Measurements from ENCODE around the gene EFTUD2.

EFTUD2 gene

GRCh38 chr17:44832805-44833204, 66.4 kb downstream of the EFTUD2 start:
- no peaks in the 10 kb centered on the region for H3K36me3 ChIP-seq (ENCODE audit: low read depth)
- H3K4me3 ChIP-seq (ENCODE audit: severe bottlenecking), result no peak overlapping the region
- ATAC-seq (ENCODE audit: low read depth), result no peak
- DNase-seq (ENCODE audit: low spot score), result no peak
- H3K9me3 ChIP-seq (ENCODE audit: severe bottlenecking), result no peaks in the 10 kb centered on the region
- H3K4me1 ChIP-seq (ENCODE audit: insufficient read depth, poor library complexity, severe bottlenecking), result peaks cover 7% of the 10 kb centered on the region
- no peak overlapping the region for H3K27ac ChIP-seq (ENCODE audit: poor library complexity, severe bottlenecking)
- TF ChIP-seq, protein P1, sequence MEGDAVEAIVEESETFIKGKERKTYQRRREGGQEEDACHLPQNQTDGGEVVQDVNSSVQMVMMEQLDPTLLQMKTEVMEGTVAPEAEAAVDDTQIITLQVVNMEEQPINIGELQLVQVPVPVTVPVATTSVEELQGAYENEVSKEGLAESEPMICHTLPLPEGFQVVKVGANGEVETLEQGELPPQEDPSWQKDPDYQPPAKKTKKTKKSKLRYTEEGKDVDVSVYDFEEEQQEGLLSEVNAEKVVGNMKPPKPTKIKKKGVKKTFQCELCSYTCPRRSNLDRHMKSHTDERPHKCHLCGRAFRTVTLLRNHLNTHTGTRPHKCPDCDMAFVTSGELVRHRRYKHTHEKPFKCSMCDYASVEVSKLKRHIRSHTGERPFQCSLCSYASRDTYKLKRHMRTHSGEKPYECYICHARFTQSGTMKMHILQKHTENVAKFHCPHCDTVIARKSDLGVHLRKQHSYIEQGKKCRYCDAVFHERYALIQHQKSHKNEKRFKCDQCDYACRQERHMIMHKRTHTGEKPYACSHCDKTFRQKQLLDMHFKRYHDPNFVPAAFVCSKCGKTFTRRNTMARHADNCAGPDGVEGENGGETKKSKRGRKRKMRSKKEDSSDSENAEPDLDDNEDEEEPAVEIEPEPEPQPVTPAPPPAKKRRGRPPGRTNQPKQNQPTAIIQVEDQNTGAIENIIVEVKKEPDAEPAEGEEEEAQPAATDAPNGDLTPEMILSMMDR (IDR thresholded peaks at IDR 0.05; ENCODE audit: poor library complexity, severe bottlenecking), result no peak
- no peaks in the 10 kb centered on the region for H3K27me3 ChIP-seq (ENCODE audit: insufficient read depth, poor library complexity, severe bottlenecking)

- TF ChIP-seq, protein P1 (IDR thresholded peaks at IDR 0.05; ENCODE audit: poor library complexity, severe bottlenecking), result no peak
- Histone ChIP-seq H3K27me3 (ENCODE audit: insufficient read depth, poor library complexity, severe bottlenecking) (no peaks in the 10 kb centered on the region), H3K4me1 (ENCODE audit: insufficient read depth, poor library complexity, severe bottlenecking) (peaks cover 13% of the 10 kb centered on the region), H3K27ac (ENCODE audit: poor library complexity, severe bottlenecking) (no peak overlapping the region), H3K9me3 (ENCODE audit: severe bottlenecking) (no peaks in the 10 kb centered on the region), H3K4me3 (ENCODE audit: severe bottlenecking) (no peak overlapping the region), H3K36me3 (ENCODE audit: low read depth) (no peaks in the 10 kb centered on the region)
- no peak for DNase-seq (ENCODE audit: low spot score)
- ATAC-seq (ENCODE audit: low read depth), result no peak
Measured at GRCh38 chr17:44831371-44831770, 67.9 kb downstream of the EFTUD2 start.

GRCh38 chr17:44830359-44831288, 68.6 kb downstream of the EFTUD2 start:
- Histone ChIP-seq H3K27me3 (ENCODE audit: insufficient read depth, poor library complexity, severe bottlenecking) (no peaks in the 10 kb centered on the region), H3K4me1 (ENCODE audit: insufficient read depth, poor library complexity, severe bottlenecking) (peaks cover 13% of the 10 kb centered on the region)

DNA sequence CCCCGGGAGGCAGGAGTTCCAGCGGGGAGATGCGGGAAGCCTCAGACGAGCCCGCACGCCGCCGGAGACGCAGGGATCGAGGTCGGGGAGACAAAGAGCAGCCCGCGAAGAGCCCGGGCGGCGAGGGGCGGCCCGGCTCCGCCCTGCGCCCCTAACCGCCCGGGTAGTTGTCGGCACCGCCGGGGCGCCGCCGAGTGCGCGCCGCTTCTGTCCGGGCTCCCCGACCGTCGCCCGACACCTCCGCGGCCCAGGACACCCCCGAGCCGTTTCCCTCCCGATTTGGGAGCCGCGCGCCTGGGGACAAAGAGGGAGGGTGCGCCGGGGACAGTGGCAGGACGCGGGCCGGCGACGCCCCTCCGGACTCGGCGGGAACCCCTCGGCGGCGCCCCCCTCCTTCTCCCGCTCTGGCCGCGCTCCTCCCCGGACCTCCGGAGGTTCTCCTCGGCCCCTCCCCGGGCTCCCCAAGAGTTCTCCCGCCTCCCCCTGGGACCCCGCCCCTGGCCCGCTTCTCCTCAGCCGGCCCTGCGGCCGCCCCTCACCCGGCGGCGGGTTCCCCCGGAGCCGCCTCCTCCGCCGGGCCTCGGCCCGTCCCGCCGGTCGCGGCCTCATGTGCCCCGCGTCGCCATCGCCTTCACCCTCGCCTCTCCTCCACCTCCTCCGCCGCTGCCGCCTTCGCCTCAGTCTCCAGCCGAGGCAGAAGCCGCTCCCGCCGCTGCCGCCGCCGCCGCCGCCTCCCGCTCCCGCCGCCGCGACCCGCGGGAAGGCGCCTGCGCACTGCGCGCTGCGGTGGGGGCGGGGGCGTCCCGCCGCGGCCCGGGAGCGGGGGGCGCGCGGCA, 69.5 kb downstream of the EFTUD2 start, which contains the start of gene GJC1:
TSS of gene GJC1 (minus strand) at position 765 of the 836 bp plus-strand sequence. CDS start 24,470 bp downstream, outside the sequence.
- Histone ChIP-seq H3K9me3 (ENCODE audit: severe bottlenecking) (no peaks in the 10 kb centered on the region), H3K4me3 (ENCODE audit: severe bottlenecking) (peak within 1 kb of the TSS; percentile 89), H3K27ac (ENCODE audit: poor library complexity, severe bottlenecking) (peak within 1 kb of the TSS; percentile 61), H3K27me3 (ENCODE audit: insufficient read depth, poor library complexity, severe bottlenecking) (no peaks in the 10 kb centered on the region), H3K4me1 (ENCODE audit: insufficient read depth, poor library complexity, severe bottlenecking) (peaks cover 13% of the 10 kb centered on the region), H3K36me3 (ENCODE audit: low read depth) (no peaks in the 10 kb centered on the region)
- DNase-seq (ENCODE audit: low spot score) (no peak), ATAC-seq (ENCODE audit: low read depth) (peak; percentile 54)
- TF ChIP-seq, protein P1 (IDR thresholded peaks at IDR 0.05; ENCODE audit: poor library complexity, severe bottlenecking), result no peak

More at GRCh38 chr17:44830359-44831288, 68.6 kb downstream of the EFTUD2 start:
- Histone ChIP-seq H3K9me3 (ENCODE audit: severe bottlenecking) (no peaks in the 10 kb centered on the region), H3K36me3 (ENCODE audit: low read depth) (no peaks in the 10 kb centered on the region), H3K4me3 (ENCODE audit: severe bottlenecking) (peak overlapping the region; percentile 89), H3K27ac (ENCODE audit: poor library complexity, severe bottlenecking) (peak overlapping the region; percentile 61)
- ATAC-seq (ENCODE audit: low read depth) (peak; percentile 56), DNase-seq (ENCODE audit: low spot score) (no peak)
- TF ChIP-seq, protein P1 (IDR thresholded peaks at IDR 0.05; ENCODE audit: poor library complexity, severe bottlenecking), result no peak

Measured in RWPE2 (cell line).